GM12878 (cell line): ENCODE measurements around the gene EFHC1. TPM values are rescaled to one million over a fixed set of nuclear protein-coding genes. Genes with fewer than 3 reads are reported as not detected.

ENCODE experiments used
- ATAC-seq: fragments of 200-7000 bp; cut with Tn5 transposase; 3 replicates; pipeline ENCODE4 v1.9.1; 2020; ENCODE audit warnings: mild to moderate bottlenecking, moderate library complexity
- BruUV-seq: library from RNA; stranded (reverse); fragments of 400-500 nt; replicated peaks from 2 replicates; lab custom pipeline; 2021; lab: Mats Ljungman, UMichigan
- CTCF ChIA-PET: fragments of 300-600 bp; sonication (Branson Sonifier 250); formaldehyde crosslinking; extraction: SDS; loops from one replicate; lab custom pipeline; 2021; ENCODE audit warnings: inconsistent platforms; lab: Yijun Ruan, JAX
- POLR2A ChIA-PET: fragments of 350-600 bp; formaldehyde crosslinking; extraction: SDS; loops from one replicate; lab custom pipeline; 2021; ENCODE audit warnings: inconsistent platforms; lab: Charles Lee
- RAD21 ChIA-PET: fragments of 300-600 bp; sonication (Branson Sonifier 250); formaldehyde crosslinking; loops from one replicate; lab custom pipeline; 2023; ENCODE audit warnings: antibody characterized with exemption; ENCODE audit not compliant: unreplicated experiment; lab: Charles Lee
- SMC1A ChIA-PET: fragments of 300-600 bp; sonication (Branson Sonifier 250); formaldehyde crosslinking; loops from one replicate; lab custom pipeline; 2023; ENCODE audit not compliant: unreplicated experiment, uncharacterized antibody; lab: Charles Lee
- DNase-seq: peaks from one replicate; pipeline ENCODE4 v3.0.0-alpha.2; 2011; ENCODE audit warnings: low read depth, low spot score
- FAIRE-seq: peaks from 3 replicates; lab custom pipeline; 2011; peaks lifted over from hg19 to GRCh38; lab: Jason Lieb, UNC
- H2AFZ ChIP-seq: 2 replicates; pipeline ENCODE4 v1.6.0; 2011; ENCODE audit warnings: low read depth, low read length, control low read depth; ENCODE audit not compliant: control insufficient read depth
- H3K27ac ChIP-seq: 2 replicates; pipeline ENCODE4 v1.5.1; 2011; ENCODE audit warnings: control low read depth; ENCODE audit not compliant: control insufficient read depth, insufficient read depth
- H3K27me3 ChIP-seq, 2 experiments: replicated peaks in 1 of 2; 2 replicates each; pipeline versions ENCODE4 v1.6.0 to v1.6.1; 2011; ENCODE audit warnings: low read length in 1 of 2; ENCODE audit not compliant: control insufficient read depth in 2 of 2, insufficient read depth in 2 of 2
- H3K36me3 ChIP-seq, 2 experiments: 2 replicates each; pipeline ENCODE4 v1.5.1; 2011; ENCODE audit warnings: low read length in 1 of 2; ENCODE audit not compliant: control insufficient read depth in 2 of 2, insufficient read depth in 2 of 2
- H3K4me1 ChIP-seq: 2 replicates; pipeline ENCODE4 v1.6.1; 2011; ENCODE audit warnings: mild to moderate bottlenecking, low read length, moderate library complexity, mixed read lengths; ENCODE audit not compliant: control insufficient read depth, insufficient read depth
- H3K4me2 ChIP-seq: 2 replicates; pipeline ENCODE4 v1.6.0; 2011; ENCODE audit warnings: control low read depth; ENCODE audit not compliant: control insufficient read depth, insufficient read depth
- H3K4me3 ChIP-seq: fragments of 200-600 bp; sonication (generic); 2 replicates; pipeline ENCODE4 v1.5.1; 2016
- H3K79me2 ChIP-seq: 2 replicates; pipeline ENCODE4 v1.6.0; 2011; ENCODE audit warnings: low read length; ENCODE audit not compliant: control insufficient read depth, insufficient read depth
- H3K9ac ChIP-seq: 2 replicates; pipeline ENCODE4 v1.8.0; 2011; ENCODE audit warnings: low read length, control low read depth, mixed read lengths; ENCODE audit not compliant: control insufficient read depth, insufficient read depth
- H3K9me3 ChIP-seq: replicated peaks from 3 replicates; pipeline ENCODE4 v1.5.1; 2011; ENCODE audit warnings: mild to moderate bottlenecking, low read length; ENCODE audit not compliant: control insufficient read depth, insufficient read depth
- H4K20me1 ChIP-seq: 2 replicates; pipeline ENCODE4 v1.6.0; 2011; ENCODE audit not compliant: control insufficient read depth, insufficient read depth
- CHD1 ChIP-seq: IDR thresholded peaks from 2 replicates; pipeline ENCODE4 v1.6.1; 2012; ENCODE audit warnings: low read depth, low read length, improper control_type of control experiment
- EED ChIP-seq: sonication (generic); IDR thresholded peaks from 2 replicates; pipeline ENCODE4 v1.6.1; 2016; ENCODE audit warnings: antibody characterized with exemption, low read depth
- EP300 ChIP-seq, 2 experiments: fragments of 150-350 bp in 1 of 2; IDR thresholded peaks; 2 replicates each; pipeline ENCODE4 v1.6.1; 2011 to 2012; ENCODE audit warnings: low read depth in 2 of 2, low read length in 2 of 2, borderline replicate concordance in 1 of 2, improper control_type of control experiment in 1 of 2, inconsistent platforms in 1 of 2; ENCODE audit not compliant: control insufficient read depth in 1 of 2
- EZH2 ChIP-seq: IDR thresholded peaks from 2 replicates; pipeline ENCODE4 v1.6.1; 2012; ENCODE audit warnings: low read depth, mild to moderate bottlenecking, control low read depth, inconsistent platforms, low read length, borderline replicate concordance; ENCODE audit not compliant: control insufficient read depth
- IKZF2 ChIP-seq, 2 experiments: fragments of 450-650 bp; IDR thresholded peaks; 2 replicates each; pipeline ENCODE4 v1.6.1; 2017; ENCODE audit warnings: mild to moderate bottlenecking in 2 of 2, moderate library complexity in 2 of 2
- KDM1A ChIP-seq: fragments of 200-600 bp; sonication (generic); IDR thresholded peaks from 2 replicates; pipeline ENCODE4 v1.6.1; 2016; ENCODE audit warnings: borderline replicate concordance
- PRDM15 ChIP-seq: fragments of 450-650 bp; formaldehyde crosslinking; IDR thresholded peaks from 2 replicates; pipeline ENCODE4 v1.4.0; 2020; ENCODE audit warnings: mild to moderate bottlenecking, moderate library complexity
- RFX5 ChIP-seq: IDR thresholded peaks from 2 replicates; pipeline ENCODE4 v1.6.1; 2011; ENCODE audit warnings: low read depth, low read length, improper control_type of control experiment
- SUZ12 ChIP-seq: fragments of 200-600 bp; sonication (generic); IDR thresholded peaks from one replicate; pipeline ENCODE4 v1.6.1; 2018; ENCODE audit warnings: antibody characterized with exemption, mild to moderate bottlenecking; ENCODE audit not compliant: unreplicated experiment
- ZBTB4 ChIP-seq: fragments of 450-650 bp; formaldehyde crosslinking; IDR thresholded peaks from 2 replicates; pipeline ENCODE4 v1.4.0; 2022; ENCODE audit warnings: mild to moderate bottlenecking, moderate library complexity
- ZNF622 ChIP-seq: fragments of 450-650 bp; IDR thresholded peaks from 2 replicates; pipeline ENCODE4 v1.6.1; 2017; ENCODE audit warnings: mild to moderate bottlenecking, inconsistent platforms
- WGBS: methylation state at CpG from one replicate; pipeline ENCODE4 v1.1.6; 2016; ENCODE audit warnings: low lambda C conversion rate; ENCODE audit not compliant: insufficient replicate concordance, insufficient coverage; ENCODE audit errors: missing lambda C conversion rate; 5-methylcytosine and 5-hydroxymethylcytosine counted together
- in situ Hi-C: fragments of 300-500 bp; cut with MboI; formaldehyde crosslinking; loops from 9 replicates; pipeline ENCODE4 v1.14.3; 2018; ENCODE audit warnings: mixed read lengths
- intact Hi-C: fragments of 100-400 bp; cut with micrococcal nuclease; formaldehyde crosslinking; loops from one replicate; pipeline ENCODE4 v1.14.2; 2022; ENCODE audit not compliant: unreplicated experiment
- polyA plus RNA-seq, 11 experiments: library from polyadenylated mRNA; depleted of rRNA in 4 of 11; unstranded in 6 of 11; stranded (reverse) in 5 of 11; fragments of >200 nt; fragmentation: Nextera tagmentation in 4 of 11; fragmentation: Illumina TruSeq in 1 of 11; extraction: Ambion mirVana in 4 of 11; extraction: Trizol in 1 of 11; gene quantifications; 1 replicate in 1 of 11; 2 replicates in 10 of 11; pipeline versions ENCODE4 v1.2.1 to v1.2.3, GENCODE V29; 2011 to 2016; ENCODE audit warnings: inconsistent platforms in 2 of 11, missing spikeins in 2 of 11, low read depth in 1 of 11
- total RNA-seq, 4 experiments: library from RNA; depleted of rRNA in 3 of 4; stranded (reverse); fragments of >200 nt in 3 of 4; fragmentation: Illumina TruSeq in 1 of 4; extraction: Trizol in 1 of 4; gene quantifications; 2 replicates each; pipeline versions ENCODE4 v1.2.1 to v1.2.3, GENCODE V29; 2013 to 2021
- TF ChIP-seq, protein P1 (sequence below): IDR thresholded peaks from 2 replicates; pipeline ENCODE4 v1.6.1; 2012; ENCODE audit warnings: low read length, inconsistent platforms
- TF ChIP-seq, protein P2 (sequence below): fragments of 450-650 bp; IDR thresholded peaks from 2 replicates; pipeline ENCODE4 v1.6.1; 2016; ENCODE audit warnings: mild to moderate bottlenecking

Gene EFHC1
- total and polyA plus RNA-seq, 10 of the 15 experiments (the other 5 are each of a cell fraction or from before 2014, with no cell fraction given), result 5.5 to 14.5 (median 8.8) TPM

DNA sequence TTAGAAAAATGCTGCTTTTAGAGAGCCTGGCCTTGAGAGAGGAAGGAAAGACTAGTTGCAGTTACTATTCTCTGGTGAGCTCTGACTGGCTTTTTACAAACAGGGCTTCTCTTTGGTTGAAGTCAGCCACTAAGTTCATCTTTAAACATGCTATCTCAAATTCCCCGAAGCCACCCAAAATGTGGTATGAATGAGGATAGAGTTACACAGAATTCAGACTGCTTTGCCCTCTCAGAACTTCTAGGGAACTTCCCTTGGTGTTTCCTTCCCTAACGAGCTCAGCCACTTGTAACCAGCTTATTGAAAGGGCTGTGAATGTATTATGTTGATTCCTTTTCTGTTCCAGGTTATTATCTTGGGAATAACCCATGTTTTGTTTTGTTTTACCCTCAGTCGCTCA is 73.5 kb downstream of the EFHC1 start:
- RAD21 ChIA-PET, result interaction anchor here (0.5 to 11.6 kb wide), 17 partner anchors 26 to 208 kb away, joined by 3 to 124 read pairs (median 4); partner anchors contain the start of genes EFHC1 and MCM3
- peak overlapping the region; percentile 78 for H3K27ac ChIP-seq
- SMC1A ChIA-PET, result interaction anchor here (0.6 to 14.8 kb wide), 13 partner anchors 10 to 205 kb away, joined by 3 to 249 read pairs (median 3); partner anchors contain the start of gene EFHC1
- H3K4me1 ChIP-seq, result peaks cover 76% of the 10 kb centered on the region
- no peaks in the 10 kb centered on the region for H3K27me3 ChIP-seq
- in situ Hi-C loops, result loop anchor here (5.0 kb wide), 1 partner anchor 169 kb away; no protein-coding TSS in a partner anchor
- no peak for FAIRE-seq
- H3K9ac ChIP-seq, result no peak overlapping the region; the same call in 1 of the 2 replicates
- peak; percentile 62 for DNase-seq
- WGBS, result 0% methylated on average over 3 of the region's 3 CpGs
- peak overlapping the region; percentile 36 for H2AFZ ChIP-seq
- no peaks in the 10 kb centered on the region for H4K20me1 ChIP-seq
- intact Hi-C loops, result no loop called here
- CTCF ChIA-PET, result interaction anchor here (0.6 to 10.3 kb wide), 9 partner anchors 43 to 181 kb away, joined by 3 to 83 read pairs (median 4); partner anchors contain the start of gene EFHC1
- ATAC-seq, result peak; percentile 4
- POLR2A ChIA-PET, result interaction anchor here (1.0 to 5.8 kb wide), 4 partner anchors 73 to 107 kb away, joined by 3 to 35 read pairs (median 4); partner anchors contain the start of gene EFHC1
- H3K79me2 ChIP-seq, result no peaks in the 10 kb centered on the region
- H3K4me2 ChIP-seq, result peak overlapping the region; percentile 41
- no peaks in the 10 kb centered on the region; the same call in 1 of the 3 replicates for H3K9me3 ChIP-seq
- no TSS peak for BruUV-seq
- no peak overlapping the region for H3K4me3 ChIP-seq
- no peaks in the 10 kb centered on the region for H3K36me3 ChIP-seq
- TF ChIP-seq PRDM15 (CRISPR knock-in tag), result no peak
- TF ChIP-seq, protein P1, sequence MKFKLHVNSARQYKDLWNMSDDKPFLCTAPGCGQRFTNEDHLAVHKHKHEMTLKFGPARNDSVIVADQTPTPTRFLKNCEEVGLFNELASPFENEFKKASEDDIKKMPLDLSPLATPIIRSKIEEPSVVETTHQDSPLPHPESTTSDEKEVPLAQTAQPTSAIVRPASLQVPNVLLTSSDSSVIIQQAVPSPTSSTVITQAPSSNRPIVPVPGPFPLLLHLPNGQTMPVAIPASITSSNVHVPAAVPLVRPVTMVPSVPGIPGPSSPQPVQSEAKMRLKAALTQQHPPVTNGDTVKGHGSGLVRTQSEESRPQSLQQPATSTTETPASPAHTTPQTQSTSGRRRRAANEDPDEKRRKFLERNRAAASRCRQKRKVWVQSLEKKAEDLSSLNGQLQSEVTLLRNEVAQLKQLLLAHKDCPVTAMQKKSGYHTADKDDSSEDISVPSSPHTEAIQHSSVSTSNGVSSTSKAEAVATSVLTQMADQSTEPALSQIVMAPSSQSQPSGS, result peak; percentile 47; the same call in 1 of the 2 replicates
- TF ChIP-seq SUZ12, result no peak
- TF ChIP-seq ZBTB4 (CRISPR knock-in tag), result no peak
- no peak for TF ChIP-seq CHD1
- no peak for TF ChIP-seq RFX5
- no peak for TF ChIP-seq KDM1A
- no peak for TF ChIP-seq EZH2
- TF ChIP-seq IKZF2 (IDR thresholded peaks at IDR 0.05), result peak; percentile 63 to 69; a peak in 2 of 4 replicates
- TF ChIP-seq ZNF622, result no peak
- TF ChIP-seq EP300 (IDR thresholded peaks at IDR 0.05; ENCODE audit: borderline replicate concordance in 1 of 2, control insufficient read depth in 1 of 2, low read depth in 2 of 2, low read length in 2 of 2), result no peak
- TF ChIP-seq EED, result peak; percentile 78
- TF ChIP-seq, protein P2, sequence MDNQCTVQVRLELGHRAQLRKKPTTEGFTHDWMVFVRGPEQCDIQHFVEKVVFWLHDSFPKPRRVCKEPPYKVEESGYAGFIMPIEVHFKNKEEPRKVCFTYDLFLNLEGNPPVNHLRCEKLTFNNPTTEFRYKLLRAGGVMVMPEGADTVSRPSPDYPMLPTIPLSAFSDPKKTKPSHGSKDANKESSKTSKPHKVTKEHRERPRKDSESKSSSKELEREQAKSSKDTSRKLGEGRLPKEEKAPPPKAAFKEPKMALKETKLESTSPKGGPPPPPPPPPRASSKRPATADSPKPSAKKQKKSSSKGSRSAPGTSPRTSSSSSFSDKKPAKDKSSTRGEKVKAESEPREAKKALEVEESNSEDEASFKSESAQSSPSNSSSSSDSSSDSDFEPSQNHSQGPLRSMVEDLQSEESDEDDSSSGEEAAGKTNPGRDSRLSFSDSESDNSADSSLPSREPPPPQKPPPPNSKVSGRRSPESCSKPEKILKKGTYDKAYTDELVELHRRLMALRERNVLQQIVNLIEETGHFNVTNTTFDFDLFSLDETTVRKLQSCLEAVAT, result no peak
